GM18498 (cell line): ENCODE measurements around the gene EXOSC7.

Experiments
- ATAC-seq: cut with Tn5 transposase; IDR thresholded peaks from one replicate; pipeline ENCODE4 v1.9.1; 2021; ENCODE audit warnings: mild to moderate bottlenecking, moderate library complexity; ENCODE audit not compliant: unreplicated experiment

EXOSC7 gene

DNA sequence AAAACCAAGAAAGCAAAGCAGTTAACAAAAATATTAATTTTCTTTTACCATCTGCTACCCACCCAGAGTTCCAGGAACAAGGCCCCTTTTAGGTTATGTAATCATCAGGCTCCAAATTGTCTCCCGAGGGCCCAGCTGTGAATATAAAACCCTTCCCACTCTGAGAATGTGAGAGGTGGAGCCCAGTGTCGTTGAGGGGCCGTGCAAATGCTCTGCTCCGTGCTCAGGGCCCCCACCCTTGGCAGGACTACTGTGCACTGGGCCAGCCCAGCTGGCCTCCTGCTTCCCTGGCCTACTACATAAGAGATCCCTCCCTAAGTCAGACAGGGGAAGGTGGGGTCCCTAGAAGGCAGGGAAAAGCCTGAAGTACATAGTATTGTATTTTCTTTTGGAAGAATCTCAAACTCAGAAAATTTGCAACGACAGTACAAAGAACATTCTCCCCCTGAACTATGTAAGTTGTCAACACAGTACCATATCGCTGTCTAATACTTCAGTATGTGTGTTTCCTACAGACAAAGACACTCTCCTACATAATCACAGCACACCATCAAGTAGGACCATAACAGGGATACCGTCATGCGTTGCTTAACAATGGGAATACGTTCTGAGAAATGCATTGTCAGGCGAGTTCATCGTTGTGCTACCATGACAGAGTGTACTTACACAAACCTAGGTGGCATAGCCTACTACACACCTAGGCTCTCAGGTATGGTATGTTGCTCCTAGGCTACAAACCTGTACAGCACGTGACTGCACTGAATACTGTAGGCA lies 45.7 kb downstream of the EXOSC7 start:
- ATAC-seq, result no peak

DNA sequence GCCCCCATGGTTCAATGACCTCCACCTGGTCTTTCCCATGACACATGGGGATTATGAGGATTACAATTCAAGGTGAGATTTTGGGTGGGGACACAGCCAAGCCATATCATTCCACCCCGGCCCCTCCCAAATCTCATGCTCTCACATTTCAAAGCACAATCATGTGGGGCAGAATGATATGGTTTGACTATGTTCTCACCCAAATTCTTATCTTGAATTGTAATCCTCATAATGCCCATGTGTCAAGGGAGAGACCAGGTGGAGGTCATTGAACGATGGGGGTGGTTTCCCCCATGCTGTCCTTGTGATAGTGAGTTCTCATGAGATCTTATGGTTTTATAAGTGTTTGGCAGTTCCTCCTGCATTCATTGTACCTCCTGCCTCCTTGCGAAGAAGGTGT lies 47.6 kb downstream of the EXOSC7 start:
- ATAC-seq, result no peak

DNA sequence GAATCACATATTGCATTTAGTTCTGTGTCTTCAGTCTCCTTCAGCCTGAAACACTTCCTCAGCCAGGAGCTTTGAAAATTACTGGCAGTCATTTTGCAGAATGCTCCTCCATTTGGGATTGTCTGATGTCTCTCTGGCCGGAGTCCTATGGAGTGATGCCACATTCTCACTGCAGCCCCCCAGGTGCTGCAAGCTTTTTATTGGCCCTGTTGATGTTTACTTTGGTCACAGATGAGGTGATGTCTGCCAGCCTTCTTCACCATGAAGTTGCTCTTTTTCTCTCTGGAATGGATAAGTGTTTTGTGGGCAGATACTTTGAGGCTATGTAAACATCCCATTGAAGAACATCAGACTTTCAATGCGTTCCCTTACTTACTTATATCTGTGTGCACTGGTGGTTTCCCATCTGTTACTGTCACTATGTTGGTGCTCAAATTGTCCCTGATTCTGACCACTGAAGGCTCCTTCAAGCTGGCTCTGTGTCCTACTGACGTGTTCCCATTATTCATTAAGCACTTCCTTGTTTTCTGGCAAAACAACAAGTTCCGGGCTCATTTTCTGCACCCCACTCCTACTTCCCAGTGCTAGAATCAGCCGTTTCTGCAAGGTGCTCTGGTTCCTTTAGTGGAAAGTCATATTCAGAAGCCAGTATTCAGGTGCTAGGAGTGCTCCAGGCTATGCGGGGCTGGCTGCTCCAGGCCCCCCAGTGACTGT lies 48.7 kb downstream of the EXOSC7 start:
- ATAC-seq, result no peak

DNA sequence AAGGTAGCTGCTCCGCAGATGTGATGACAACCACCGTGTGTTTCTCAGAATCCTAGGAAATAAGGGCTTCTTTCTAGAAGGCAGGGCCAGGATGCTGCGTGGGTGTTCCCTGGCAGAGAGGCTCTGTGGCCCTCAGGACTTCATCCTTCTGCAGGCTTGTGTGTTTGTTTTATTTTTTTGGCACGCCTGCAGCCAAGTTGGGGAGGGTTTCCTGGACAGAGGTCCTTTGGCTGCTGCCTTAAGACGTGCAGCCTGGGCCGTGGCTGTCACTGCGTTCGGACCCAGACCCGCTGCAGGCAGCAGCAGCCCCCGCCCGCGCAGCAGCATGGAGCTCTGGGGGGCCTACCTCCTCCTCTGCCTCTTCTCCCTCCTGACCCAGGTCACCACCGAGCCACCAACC lies 50.0 kb downstream of the EXOSC7 start, which contains the start of gene CLEC3B:
Gene CLEC3B (plus strand): TSS at position 266 of the 400 bp plus-strand sequence. CDS start 60 bp downstream, at position 326.
- no peak for ATAC-seq

DNA sequence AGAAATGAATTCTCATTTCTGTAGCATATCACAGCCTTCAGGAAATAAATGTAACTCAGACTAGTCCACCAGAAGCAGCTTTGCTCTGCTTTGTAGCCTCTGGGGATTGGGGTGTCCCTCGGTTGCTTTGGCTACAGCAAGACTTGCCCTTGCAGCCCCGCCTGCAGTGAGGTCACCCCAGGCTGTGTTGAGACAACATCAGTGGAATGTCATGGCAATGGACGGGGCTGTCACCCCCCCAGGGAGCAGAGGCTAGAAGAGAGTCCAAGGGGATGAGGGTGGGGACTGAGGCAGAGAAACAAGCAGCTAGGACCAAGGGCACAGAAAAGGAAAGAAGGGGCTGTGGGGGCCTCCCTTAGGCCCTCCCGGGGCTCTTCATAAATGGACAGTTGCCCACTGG lies 50.9 kb downstream of the EXOSC7 start:
- ATAC-seq, result no peak

DNA sequence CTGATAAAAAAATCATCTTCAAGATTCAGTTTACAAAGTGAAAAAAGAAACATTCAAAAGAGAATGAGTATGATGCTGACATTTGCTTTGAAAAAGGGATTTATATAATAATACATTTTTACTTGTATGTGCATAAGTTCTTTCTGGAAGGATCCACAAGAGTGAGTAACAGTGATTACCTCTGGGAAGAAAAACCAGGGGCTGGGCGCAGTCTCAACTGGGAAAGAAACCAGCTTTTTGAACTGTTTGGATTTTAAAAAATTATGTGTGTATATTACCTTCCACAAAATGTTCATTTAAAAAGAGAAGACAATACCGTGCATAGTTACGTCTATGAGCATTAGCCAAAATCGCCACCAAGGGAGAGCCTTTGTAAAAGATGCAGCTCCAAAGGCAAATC lies 51.4 kb downstream of the EXOSC7 start:
- ATAC-seq, result no peak

DNA sequence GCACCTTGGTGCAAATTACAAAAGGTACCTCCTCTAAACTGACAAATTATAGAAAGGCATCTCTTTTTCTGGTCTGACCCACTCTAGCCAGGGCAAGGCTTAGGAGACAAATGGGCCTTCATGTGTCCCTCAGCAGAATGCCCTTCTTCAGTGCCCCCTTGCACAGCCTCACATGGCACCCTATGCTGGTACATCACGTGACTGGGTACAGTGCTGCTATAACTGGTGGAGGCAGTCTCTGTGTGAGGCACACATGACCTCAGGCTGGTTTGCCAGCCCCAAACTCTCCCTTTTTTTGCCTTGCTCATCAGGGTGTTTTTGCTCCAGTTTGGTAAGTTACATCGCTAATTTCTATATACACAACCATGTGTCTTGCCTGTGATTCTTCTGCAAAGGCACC lies 53.2 kb downstream of the EXOSC7 start:
- no peak for ATAC-seq

DNA sequence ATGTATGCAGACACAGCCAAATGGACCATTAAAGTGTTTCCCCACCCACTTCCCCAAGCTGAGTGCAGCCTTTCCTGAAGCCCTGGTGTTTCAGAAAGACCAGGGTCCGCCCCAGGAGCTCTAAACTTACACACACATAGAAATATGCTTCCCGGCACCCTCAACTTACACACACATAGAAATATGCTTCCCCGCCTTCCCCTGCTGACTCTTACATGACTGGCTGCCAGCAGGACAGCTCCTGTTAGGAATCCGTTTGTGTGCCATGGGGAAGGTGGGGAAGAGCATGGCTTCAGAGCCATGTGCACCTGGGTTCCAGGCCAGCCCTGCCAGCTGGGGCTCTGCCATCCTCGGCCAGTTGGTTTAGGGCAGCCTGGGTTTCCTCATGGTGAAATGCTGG lies 53.6 kb downstream of the EXOSC7 start:
- no peak for ATAC-seq

DNA sequence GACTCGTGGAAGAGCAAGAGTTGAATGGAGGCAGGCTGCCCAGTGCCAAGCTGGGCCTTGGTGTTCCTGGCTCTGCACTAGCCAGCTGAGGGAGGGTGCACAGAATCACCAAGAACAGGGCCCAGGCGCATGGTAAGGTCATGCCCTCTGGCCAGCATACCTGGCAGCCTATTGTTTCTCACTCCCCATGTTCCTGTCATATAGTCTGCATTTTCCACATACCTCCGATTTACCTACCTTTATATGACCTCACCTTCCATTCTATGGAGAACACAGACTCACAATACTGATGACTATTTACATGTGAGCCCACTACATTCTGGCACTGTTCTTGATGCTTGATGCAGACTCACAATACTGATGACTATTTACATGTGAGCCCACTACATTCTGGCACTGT lies 55.5 kb downstream of the EXOSC7 start:
- no peak for ATAC-seq

DNA sequence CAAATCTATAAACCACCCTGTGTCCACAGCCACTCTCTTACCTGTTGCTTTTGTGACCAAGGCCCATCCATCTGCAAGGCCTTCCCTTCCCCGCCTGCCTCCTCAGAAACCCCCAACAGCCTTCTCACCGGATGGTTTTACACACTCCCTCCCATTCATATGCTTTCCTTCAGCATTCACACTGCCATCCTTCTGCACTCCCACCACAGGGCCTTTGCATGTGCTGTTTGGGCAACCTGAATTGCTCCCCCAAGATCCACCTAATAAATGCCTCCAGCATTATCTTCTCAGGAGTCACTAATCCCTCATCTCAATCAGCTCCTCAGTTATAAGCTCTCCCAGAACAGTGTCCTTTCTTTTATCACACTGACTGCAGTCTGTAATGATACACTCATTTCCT lies 56.1 kb downstream of the EXOSC7 start:
- no peak for ATAC-seq

DNA sequence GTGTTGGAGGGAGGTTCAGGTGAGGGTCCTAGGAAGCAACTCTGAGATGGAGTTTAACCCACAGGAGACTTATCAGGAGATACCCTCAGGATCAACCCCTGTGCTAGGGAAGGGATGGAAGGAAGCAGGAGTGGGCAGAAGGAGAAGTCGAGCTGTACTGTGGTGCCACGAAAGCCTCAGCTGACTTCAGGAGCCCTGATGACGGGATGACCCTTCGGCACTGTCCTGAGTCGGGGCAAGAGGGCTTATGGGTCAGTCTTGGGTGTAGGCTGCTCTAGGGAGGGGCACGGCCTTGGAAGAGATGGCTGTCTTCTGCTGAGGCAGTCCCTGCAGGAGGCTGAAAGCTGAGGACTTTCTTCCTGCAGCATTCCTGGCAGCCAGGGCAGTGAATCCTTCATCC lies 57.7 kb downstream of the EXOSC7 start:
- no peak for ATAC-seq

DNA sequence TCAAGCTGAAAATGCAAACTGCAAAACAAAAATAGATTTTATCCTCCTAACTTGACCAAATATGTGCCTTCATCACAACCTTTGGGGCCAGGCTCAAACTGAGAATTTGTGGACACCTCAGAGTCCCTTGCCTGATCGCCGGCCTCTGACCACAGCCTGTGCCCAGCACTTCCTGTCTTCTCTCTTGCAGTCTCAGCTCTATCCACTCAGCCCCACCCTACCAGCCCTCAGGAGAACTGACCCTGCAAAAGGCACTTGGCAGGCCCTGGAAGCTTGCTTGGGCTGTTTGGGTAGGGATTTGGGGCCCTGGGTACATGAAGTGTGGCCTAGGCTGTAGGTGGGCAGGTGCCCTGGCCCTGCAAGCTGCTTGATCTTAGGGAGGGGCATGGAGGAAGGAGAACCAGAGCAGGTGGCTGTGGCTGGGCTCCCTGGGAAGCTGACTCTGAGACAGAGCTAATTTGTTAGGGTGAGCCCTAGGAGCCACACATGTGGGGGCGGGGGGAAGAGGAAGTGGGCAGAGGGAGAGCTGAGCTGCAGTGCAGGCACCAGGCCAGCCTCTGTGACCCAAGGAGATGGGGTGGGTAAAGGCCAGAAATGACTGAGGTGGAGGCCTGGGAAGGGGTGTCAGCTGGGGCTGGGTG lies 58.7 kb downstream of the EXOSC7 start:
- ATAC-seq, result no peak

DNA sequence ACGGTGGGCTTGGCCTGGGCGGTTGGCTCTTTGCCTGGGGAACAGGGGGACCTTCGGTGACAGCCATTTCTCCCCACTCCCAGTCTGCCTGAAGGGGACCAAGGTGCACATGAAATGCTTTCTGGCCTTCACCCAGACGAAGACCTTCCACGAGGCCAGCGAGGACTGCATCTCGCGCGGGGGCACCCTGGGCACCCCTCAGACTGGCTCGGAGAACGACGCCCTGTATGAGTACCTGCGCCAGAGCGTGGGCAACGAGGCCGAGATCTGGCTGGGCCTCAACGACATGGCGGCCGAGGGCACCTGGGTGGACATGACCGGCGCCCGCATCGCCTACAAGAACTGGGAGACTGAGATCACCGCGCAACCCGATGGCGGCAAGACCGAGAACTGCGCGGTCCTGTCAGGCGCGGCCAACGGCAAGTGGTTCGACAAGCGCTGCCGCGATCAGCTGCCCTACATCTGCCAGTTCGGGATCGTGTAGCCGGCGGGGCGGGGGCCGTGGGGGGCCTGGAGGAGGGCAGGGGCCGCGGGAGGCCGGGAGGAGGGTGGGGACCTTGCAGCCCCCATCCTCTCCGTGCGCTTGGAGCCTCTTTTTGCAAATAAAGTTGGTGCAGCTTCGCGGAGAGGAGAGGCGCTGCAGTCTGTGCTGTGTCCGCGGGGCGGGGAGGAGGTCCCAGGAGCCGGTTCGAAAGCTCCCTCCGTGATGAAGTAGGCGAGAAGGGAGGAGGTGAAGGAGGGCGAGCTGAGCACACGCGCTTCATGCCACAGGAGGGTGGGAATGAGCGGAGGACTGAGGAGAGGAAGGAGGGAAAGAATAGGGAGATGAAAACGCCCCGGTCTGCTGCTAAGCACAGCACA lies 59.6 kb downstream of the EXOSC7 start:
- no peak for ATAC-seq

DNA sequence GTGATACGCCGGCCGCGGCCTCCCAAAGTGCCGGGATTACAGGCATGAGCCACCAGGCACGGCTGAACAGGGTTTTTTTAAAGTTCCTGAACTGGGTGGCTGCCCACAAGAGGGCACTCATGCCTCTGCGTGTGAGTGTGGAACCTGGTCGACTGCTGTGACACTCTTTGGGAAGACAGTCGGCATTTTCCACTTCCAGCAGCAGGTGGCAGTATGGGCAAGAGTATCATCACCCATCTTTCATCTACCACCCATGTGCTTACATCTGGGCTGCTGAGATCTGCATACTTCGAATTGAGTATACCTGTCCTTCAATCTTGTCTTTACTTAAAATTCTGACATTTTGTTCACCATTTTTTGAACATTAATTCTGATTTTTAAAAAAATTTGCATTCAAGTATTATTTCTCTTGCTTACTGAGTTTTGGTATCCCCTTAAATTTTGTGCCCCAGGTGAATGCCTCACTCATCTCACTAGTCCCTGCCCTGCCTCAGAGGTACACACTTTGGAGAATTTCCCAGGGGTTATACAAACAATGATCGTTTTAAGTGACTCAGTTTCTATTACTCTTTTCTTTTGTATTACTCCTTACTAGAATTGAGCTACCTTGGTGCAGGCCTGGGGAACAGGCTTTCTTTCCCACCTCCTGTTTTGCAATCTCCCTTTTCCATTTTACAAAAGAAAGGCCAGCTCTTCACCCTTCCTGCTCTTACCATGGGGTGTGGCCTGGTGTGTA lies 61.8 kb downstream of the EXOSC7 start:
- peak; percentile 81 for ATAC-seq

DNA sequence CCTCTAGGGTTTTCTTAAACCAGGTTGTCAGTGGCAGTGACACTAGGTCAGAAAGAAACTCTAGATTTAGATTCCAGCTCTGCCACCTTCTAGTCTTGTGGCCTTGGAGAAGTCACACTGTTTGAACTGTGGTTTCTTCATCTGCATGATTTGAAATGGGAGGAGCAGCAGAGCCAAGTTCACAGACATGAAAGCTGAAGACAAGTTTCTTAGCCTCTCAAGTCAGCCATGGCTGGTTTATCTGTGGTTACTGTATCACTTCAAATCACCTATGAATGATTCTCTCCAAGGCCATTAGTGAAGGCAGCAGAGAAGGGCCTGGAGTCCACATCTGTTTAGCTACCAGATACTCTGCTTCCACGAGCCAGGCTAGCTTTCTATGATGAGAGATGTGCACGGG lies 65.6 kb downstream of the EXOSC7 start:
- no peak for ATAC-seq

DNA sequence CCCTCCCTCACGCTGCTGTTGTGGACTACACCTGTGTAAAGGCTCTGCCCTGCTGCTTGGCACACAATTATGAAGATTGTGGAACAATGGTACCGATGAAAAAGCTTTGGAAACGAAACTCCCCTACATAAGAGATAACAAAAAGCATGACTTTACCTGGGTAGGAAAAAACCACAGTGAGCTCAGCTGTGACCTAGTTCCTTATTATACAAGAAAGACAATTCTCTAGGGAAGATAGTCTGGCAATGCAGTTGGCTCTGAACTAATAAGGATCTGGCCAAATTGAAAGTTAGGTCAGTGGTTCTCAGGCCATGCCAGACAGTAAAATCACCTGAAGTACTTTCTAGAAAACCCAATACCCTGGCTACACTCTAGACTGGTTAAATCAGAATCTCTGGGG lies 66.1 kb downstream of the EXOSC7 start:
- ATAC-seq, result no peak

DNA sequence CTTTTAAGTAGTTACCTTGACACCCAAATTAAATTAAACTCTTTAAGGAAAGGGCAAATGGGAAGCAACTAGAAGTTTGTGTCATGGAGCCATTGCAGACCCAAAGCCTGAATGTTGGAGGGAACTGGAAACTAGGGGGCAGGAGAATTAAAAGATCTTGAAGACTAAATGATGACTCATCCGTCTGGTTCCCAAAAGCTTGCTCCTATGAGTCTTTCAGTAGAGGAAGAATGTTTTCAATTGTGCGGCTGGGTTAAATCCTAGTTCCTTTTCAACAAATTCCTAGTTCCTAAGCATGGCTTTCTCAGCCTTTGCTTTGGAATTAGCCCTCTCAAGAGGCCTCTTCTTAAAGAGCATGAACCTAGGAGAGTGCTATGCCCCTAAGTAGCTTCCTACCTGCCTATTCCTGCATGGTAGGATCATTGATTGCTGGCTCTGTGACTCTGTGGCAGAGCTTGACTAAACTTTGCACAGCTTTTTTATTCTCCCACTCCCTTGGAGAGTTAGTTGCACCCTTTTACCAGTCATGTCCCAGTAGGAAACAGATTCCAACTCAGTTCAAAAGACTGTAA lies 67.8 kb downstream of the EXOSC7 start:
- ATAC-seq, result no peak

DNA sequence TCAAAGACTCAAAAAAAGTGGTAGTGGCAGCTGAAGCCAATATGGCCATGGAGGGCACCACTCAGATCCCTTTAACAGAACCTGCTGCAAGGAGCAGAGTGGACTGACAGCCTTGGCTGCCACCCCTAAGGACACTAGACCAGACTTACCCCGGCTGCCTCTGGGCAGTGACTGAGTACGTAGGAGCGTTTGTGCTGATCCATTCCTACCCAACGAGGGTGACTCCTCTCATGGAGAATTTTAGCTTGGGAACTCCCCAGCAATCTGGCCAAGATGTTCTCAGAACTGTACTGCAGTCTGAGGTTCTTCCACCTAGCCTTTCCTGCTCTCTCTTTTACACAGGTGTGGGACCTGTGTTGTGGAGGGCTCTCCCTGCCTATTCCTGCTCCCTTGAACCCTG lies 72.2 kb downstream of the EXOSC7 start:
- no peak for ATAC-seq

DNA sequence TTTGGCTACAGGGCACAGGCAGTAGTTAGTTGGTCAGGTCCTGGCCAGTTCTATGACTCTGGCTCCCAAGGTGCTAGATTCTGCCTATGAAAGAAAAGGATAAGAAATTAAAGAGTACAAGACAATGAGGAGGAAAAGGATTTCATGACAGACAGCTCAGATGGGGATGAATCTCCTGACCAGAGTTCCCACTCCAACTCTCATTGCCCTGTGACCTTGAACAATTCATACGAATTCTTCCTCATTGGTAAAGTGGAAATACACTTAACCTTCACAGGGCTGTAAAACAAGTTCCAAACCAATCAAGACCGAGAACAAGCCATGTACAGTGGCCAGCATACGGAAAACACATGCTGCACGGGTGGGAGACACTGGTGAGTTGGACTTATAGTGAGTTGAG lies 73.8 kb downstream of the EXOSC7 start:
- no peak for ATAC-seq

DNA sequence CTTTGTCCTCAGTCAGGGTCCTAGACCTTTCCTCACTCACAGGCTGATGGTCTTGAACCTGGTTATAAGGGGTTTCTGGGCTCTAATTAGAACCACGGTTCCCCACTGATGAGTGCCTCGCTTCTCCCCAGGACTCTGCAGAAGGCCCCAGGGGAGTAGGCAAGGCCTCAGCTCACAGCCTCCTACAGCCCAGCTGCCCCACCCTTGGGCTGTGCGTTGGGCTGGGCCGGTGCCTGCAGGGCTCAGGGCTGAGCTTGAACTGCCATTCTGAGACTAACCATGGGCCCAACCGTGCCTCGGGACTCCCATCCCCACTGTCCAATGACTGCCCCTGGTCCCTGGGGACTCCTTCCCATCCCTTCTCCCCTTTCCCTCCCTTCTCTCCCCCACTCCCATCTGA lies 75.6 kb downstream of the EXOSC7 start:
- ATAC-seq, result no peak
